GM10248 (cell line): ENCODE data around the gene GLTPD2.

Experiments
- CTCF ChIA-PET: fragments of 300-600 bp; sonication (Branson Sonifier 250); formaldehyde crosslinking; extraction: SDS; loops from one replicate; lab custom pipeline; 2021; ENCODE audit warnings: antibody characterized with exemption; lab: Yijun Ruan, JAX
- POLR2A ChIA-PET: fragments of 350-650 bp; sonication (Branson Sonifier 250); formaldehyde crosslinking; extraction: SDS; loops from one replicate; lab custom pipeline; 2020; ENCODE audit warnings: antibody characterized with exemption; lab: Yijun Ruan, JAX
- DNase-seq: peaks from one replicate; pipeline ENCODE4 v3.0.0; 2012; ENCODE audit errors: extremely low spot score
- CTCF ChIP-seq: IDR thresholded peaks from 2 replicates; pipeline ENCODE4 v1.5.1; 2012; ENCODE audit warnings: mild to moderate bottlenecking, low read depth; ENCODE audit errors: extremely low read depth, missing control alignments, control extremely low read depth

GLTPD2 gene

DNA sequence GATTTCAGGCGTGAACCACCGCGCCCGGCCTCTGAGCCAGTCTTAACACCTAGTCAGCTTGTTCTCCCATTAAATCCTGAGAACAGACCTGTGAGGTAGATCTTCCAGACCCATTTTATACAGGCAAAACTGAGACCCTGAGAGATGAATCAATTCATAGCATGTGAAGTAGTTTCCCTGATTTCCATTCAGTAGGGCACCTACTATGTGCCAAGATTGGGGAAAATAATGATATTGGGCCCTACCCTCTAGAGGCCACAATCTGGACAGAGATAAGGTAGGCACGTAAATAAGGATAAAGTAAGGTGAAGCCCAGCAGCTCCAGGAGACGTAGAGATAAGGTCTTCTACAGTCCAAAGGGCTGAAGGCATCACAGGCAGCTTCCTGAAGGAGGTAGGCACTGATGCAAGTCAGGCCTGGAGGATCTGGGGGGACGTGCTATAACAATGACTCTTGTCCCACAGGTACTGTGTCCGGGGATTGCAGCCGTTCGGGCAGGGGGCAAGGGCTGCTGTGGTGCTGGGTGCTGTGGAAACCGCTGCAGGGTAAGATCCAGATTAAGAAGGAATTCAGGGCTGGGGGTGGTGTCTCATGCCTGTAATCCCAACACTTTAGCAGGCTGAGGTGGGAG lies 8.3 kb upstream of the GLTPD2 start:
- POLR2A ChIA-PET, result no interaction called here
- DNase-seq, result no peak
- CTCF ChIA-PET, result interaction anchor here (4.2 kb wide), 1 partner anchor 10 kb away, joined by 21 read pairs; no protein-coding TSS in a partner anchor
- no peak for TF ChIP-seq CTCF

DNA sequence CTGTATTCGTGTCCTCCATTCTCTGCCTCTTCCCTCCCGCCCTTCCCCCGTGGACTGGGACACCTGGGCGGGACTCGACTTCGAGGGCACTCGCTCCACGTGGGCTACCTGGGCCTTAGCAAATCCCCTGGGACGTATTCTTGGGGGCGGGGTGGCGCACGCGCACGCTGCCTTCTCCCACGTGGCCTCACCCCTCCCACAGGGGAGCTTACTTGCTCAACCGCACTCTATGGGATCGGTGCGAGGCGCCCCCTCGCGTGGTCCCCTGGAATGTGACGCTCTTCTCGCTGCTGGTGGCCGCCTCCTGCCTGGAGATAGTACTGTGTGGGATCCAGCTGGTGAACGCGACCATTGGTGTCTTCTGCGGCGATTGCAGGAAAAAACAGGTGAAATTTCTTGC lies 6.1 kb upstream of the GLTPD2 start:
- no peak for TF ChIP-seq CTCF
- CTCF ChIA-PET, result interaction anchor here (1.5 kb wide), 1 partner anchor 120 kb away, joined by 3 read pairs; the partner anchor contains the start of gene CHRNE
- no peak for DNase-seq
- POLR2A ChIA-PET, result no interaction called here

GRCh38 chr17:4785311-4786105 lies 3.3 kb upstream of the GLTPD2 start:
- DNase-seq, result no peak
- no peak for TF ChIP-seq CTCF
- ChIA-PET CTCF (interaction anchor here (1.0 kb wide), 1 partner anchor 218 kb away, joined by 3 read pairs; no protein-coding TSS in a partner anchor), POLR2A (no interaction called here)

DNA sequence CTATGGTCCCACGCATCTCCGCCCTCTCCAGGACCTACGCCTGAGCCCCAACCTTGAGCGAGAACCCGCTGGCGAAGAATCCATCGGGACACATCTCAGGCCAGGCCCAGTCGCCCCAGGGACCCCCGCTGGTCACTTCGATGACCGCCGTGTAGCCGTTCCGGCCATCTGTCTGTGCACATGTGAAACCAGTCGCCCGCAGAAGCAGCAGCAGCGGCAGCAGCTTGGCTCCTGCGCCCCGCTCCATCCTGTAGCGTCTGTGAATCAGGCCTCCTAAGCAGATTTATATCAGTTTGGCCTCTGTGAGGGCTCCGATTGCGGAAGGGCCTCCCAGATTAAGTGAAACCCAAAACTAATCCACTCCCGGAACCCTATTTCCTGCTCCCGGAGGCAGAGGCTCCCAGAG lies 2.7 kb upstream of the GLTPD2 start, which contains the start of gene VMO1:
Gene VMO1 (minus strand): TSS at position 259 of the 406 bp plus-strand sequence. CDS start 12 bp downstream, at position 247.
- DNase-seq, result no peak
- POLR2A ChIA-PET, result interaction anchor here (0.6 kb wide), 1 partner anchor 54 kb away, joined by 10 read pairs; no protein-coding TSS in a partner anchor
- TF ChIP-seq CTCF, result no peak
- CTCF ChIA-PET, result interaction anchor here (1.0 to 1.2 kb wide), 3 partner anchors 13 to 219 kb away, joined by 3 read pairs; no protein-coding TSS in a partner anchor

DNA sequence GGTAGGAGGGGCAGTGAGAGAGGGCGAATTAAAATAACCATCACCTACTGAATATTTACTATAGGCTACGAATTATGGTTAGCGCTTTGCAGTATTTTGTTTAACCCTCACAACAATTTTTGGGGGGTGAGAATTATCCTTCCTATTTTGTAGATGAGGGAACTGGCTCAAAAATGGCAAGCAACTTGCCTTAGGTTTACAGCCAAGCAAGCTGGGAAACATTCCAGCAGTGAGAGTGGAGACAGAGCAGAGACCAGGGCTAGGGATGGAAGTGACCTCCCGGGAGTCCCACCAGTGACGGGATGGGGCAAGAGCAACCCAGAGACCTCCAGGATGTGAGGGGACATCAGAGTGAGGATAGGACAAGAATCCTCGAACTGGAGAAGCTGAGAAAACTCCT lies 2.2 kb upstream of the GLTPD2 start:
- CTCF ChIA-PET, result interaction anchor here (1.0 to 1.2 kb wide), 2 partner anchors 12 to 102 kb away, joined by 3 read pairs; no protein-coding TSS in a partner anchor
- POLR2A ChIA-PET, result interaction anchor here (0.6 kb wide), 1 partner anchor 55 kb away, joined by 10 read pairs; no protein-coding TSS in a partner anchor
- no peak for DNase-seq
- TF ChIP-seq CTCF, result no peak

DNA sequence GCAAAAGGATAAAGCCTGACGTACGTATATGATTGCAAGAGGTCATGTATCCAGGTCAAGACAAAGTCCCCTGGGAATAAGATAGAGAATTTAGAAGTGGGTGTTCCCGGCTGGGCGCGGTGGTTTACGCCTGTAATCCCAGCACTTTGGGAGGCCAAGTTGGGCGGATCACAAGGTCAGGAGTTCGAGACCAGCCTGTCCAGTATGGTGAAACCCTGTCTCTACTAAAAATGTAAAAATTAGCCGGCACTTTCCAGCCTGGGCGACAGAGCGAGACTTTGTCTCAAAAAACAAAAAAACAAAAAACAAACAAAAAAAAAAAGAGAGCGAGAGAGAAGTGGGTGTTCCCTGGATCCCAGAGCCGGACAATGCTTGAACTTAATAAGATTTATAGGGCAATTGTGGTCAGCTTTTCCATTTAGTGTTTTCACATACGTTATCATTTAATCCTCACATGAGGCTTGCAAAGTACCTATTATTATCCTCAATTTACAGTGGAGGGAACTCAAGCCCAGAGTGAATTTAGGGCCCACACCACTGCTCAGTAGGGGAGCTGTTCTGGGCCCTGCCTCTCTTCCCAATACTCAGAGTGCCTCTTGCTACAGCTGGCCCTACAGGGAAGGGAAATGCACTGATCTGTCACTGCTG lies 481 bp upstream of the GLTPD2 start:
- ChIA-PET POLR2A (no interaction called here), CTCF (interaction anchor here (0.8 to 2.5 kb wide), 6 partner anchors 9 to 115 kb away, joined by 3 to 9 read pairs (median 4); partner anchors contain the start of genes ARRB2, C17orf107 and CHRNE)
- DNase-seq, result no peak
- no peak for TF ChIP-seq CTCF
